Measurements from ENCODE around the gene MLANA. TPM values are rescaled to one million over a fixed set of nuclear protein-coding genes. Genes with fewer than 3 reads are reported as not detected.

MLANA gene
- total and polyA plus RNA-seq, 10 of the 15 experiments (the other 5 are each of a cell fraction or from before 2014, with no cell fraction given): 0.11 to 0.26 (median 0.13) TPM; not detected in 6

- no peak for FAIRE-seq
- intact Hi-C loops (cut with micrococcal nuclease; ENCODE audit: unreplicated experiment): no loop called here
Observed at GRCh38 chr9:5894237-5894959, 3.7 kb downstream of the MLANA start.

More at GRCh38 chr9:5894237-5894959, 3.7 kb downstream of the MLANA start:
- Histone ChIP-seq H3K9ac (ENCODE audit: control insufficient read depth, insufficient read depth, low read length) (no peak overlapping the region), H3K36me3 (ENCODE audit: control insufficient read depth in 2 of 2, insufficient read depth in 2 of 2, low read length in 1 of 2) (peaks cover 0 to 2% of the 10 kb centered on the region in 2 experiments; a peak in 1 of 4 replicates), H3K9me3 (replicated peaks; ENCODE audit: control insufficient read depth, insufficient read depth, low read length) (no peaks in the 10 kb centered on the region), H4K20me1 (ENCODE audit: control insufficient read depth, insufficient read depth) (no peaks in the 10 kb centered on the region; the same call in 1 of the 2 replicates), H2AFZ (ENCODE audit: control insufficient read depth, low read depth, low read length) (no peak overlapping the region), H3K4me1 (ENCODE audit: control insufficient read depth, insufficient read depth, low read length) (no peaks in the 10 kb centered on the region), H3K4me2 (ENCODE audit: control insufficient read depth, insufficient read depth) (no peak overlapping the region), H3K27ac (ENCODE audit: control insufficient read depth, insufficient read depth) (no peak overlapping the region), H3K4me3 (no peak overlapping the region), H3K79me2 (ENCODE audit: control insufficient read depth, insufficient read depth, low read length) (no peaks in the 10 kb centered on the region), H3K27me3 (replicated peaks in 1 of 2; ENCODE audit: control insufficient read depth in 2 of 2, insufficient read depth in 2 of 2, low read length in 1 of 2) (no peaks in the 10 kb centered on the region)
- ChIA-PET RAD21 (ENCODE audit: unreplicated experiment) (interaction anchor here (0.7 to 0.9 kb wide), 2 partner anchors 79 to 160 kb away, joined by 3 read pairs; no protein-coding TSS in a partner anchor), SMC1A (ENCODE audit: uncharacterized antibody, unreplicated experiment) (interaction anchor here (0.6 to 1.9 kb wide), 7 partner anchors 8 to 159 kb away, joined by 3 to 8 read pairs (median 4); a partner anchor contains a TSS), POLR2A (interaction anchor here (0.6 to 2.5 kb wide), 2 partner anchors 83 to 572 kb away, joined by 5 to 7 read pairs; no protein-coding TSS in a partner anchor), CTCF (interaction anchor here (1.1 to 8.1 kb wide), 5 partner anchors 7 to 130 kb away, joined by 3 to 62 read pairs (median 5); no protein-coding TSS in a partner anchor)
- DNase-seq (ENCODE audit: low read depth, low spot score): no peak
- TF ChIP-seq, protein P1, sequence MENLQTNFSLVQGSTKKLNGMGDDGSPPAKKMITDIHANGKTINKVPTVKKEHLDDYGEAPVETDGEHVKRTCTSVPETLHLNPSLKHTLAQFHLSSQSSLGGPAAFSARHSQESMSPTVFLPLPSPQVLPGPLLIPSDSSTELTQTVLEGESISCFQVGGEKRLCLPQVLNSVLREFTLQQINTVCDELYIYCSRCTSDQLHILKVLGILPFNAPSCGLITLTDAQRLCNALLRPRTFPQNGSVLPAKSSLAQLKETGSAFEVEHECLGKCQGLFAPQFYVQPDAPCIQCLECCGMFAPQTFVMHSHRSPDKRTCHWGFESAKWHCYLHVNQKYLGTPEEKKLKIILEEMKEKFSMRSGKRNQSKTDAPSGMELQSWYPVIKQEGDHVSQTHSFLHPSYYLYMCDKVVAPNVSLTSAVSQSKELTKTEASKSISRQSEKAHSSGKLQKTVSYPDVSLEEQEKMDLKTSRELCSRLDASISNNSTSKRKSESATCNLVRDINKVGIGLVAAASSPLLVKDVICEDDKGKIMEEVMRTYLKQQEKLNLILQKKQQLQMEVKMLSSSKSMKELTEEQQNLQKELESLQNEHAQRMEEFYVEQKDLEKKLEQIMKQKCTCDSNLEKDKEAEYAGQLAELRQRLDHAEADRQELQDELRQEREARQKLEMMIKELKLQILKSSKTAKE (IDR thresholded peaks at IDR 0.05; ENCODE audit: low read depth, poor library complexity, severe bottlenecking): no peak
- no peak for TF ChIP-seq RBBP5 (conservative IDR thresholded peaks at IDR 0.05)
- TF ChIP-seq ZNF217 (IDR thresholded peaks at IDR 0.05): no peak
- no peak for TF ChIP-seq ZNF384 (IDR thresholded peaks at IDR 0.05; ENCODE audit: borderline replicate concordance, low read depth, low read length)
- TF ChIP-seq KAT2A (conservative IDR thresholded peaks at IDR 0.05; ENCODE audit: control insufficient read depth, low read depth, low read length): no peak
- TF ChIP-seq HDAC2 (IDR thresholded peaks at IDR 0.05): no peak
- TF ChIP-seq ZNF274 (IDR thresholded peaks at IDR 0.05; ENCODE audit: insufficient read depth, insufficient read length): no peak
- TF ChIP-seq, protein P2, sequence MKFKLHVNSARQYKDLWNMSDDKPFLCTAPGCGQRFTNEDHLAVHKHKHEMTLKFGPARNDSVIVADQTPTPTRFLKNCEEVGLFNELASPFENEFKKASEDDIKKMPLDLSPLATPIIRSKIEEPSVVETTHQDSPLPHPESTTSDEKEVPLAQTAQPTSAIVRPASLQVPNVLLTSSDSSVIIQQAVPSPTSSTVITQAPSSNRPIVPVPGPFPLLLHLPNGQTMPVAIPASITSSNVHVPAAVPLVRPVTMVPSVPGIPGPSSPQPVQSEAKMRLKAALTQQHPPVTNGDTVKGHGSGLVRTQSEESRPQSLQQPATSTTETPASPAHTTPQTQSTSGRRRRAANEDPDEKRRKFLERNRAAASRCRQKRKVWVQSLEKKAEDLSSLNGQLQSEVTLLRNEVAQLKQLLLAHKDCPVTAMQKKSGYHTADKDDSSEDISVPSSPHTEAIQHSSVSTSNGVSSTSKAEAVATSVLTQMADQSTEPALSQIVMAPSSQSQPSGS (IDR thresholded peaks at IDR 0.05; ENCODE audit: low read length): no peak
- TF ChIP-seq SPI1 (IDR thresholded peaks at IDR 0.05; ENCODE audit: borderline replicate concordance, insufficient read depth, low read depth, low read length): no peak
- TF ChIP-seq USF2 (IDR thresholded peaks at IDR 0.05; ENCODE audit: borderline replicate concordance, low read depth, low read length): no peak
- no peak for TF ChIP-seq POLR2A (IDR thresholded peaks at IDR 0.05; ENCODE audit: low read depth, low read length)
- TF ChIP-seq, protein P3, sequence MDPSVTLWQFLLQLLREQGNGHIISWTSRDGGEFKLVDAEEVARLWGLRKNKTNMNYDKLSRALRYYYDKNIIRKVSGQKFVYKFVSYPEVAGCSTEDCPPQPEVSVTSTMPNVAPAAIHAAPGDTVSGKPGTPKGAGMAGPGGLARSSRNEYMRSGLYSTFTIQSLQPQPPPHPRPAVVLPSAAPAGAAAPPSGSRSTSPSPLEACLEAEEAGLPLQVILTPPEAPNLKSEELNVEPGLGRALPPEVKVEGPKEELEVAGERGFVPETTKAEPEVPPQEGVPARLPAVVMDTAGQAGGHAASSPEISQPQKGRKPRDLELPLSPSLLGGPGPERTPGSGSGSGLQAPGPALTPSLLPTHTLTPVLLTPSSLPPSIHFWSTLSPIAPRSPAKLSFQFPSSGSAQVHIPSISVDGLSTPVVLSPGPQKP (IDR thresholded peaks at IDR 0.05; ENCODE audit: low read depth, low read length): no peak
- no peak for TF ChIP-seq TARDBP (IDR thresholded peaks at IDR 0.05; ENCODE audit: borderline replicate concordance)
- TF ChIP-seq, protein P4, sequence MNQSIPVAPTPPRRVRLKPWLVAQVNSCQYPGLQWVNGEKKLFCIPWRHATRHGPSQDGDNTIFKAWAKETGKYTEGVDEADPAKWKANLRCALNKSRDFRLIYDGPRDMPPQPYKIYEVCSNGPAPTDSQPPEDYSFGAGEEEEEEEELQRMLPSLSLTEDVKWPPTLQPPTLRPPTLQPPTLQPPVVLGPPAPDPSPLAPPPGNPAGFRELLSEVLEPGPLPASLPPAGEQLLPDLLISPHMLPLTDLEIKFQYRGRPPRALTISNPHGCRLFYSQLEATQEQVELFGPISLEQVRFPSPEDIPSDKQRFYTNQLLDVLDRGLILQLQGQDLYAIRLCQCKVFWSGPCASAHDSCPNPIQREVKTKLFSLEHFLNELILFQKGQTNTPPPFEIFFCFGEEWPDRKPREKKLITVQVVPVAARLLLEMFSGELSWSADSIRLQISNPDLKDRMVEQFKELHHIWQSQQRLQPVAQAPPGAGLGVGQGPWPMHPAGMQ (IDR thresholded peaks at IDR 0.05; ENCODE audit: borderline replicate concordance): no peak
- in situ Hi-C loops (cut with MboI): loop anchor here (25.0 kb wide), 2 partner anchors 418 to 1893 kb away; partner anchors contain the start of gene DMAC1
- ATAC-seq: no peak
- no TSS peak for BruUV-seq (replicated peaks)
- 89% methylated on average over 6 of the region's 6 CpGs for WGBS (ENCODE audit: insufficient coverage, insufficient replicate concordance, low lambda C conversion rate, missing lambda C conversion rate)
